PC-3 (cell line): ENCODE data around the gene TTC7B.

Experiments used
- EZH2 ChIP-seq: fragments of 300-600 bp; sonication (generic); IDR thresholded peaks from one replicate; pipeline ENCODE4 v1.6.1; 2017; ENCODE audit warnings: antibody characterized with exemption, mild to moderate bottlenecking, low read length; ENCODE audit not compliant: unreplicated experiment
- EZH2phosphoT487 ChIP-seq: fragments of 300-600 bp; sonication (generic); IDR thresholded peaks from 2 replicates; pipeline ENCODE4 v1.6.1; 2018; ENCODE audit warnings: mild to moderate bottlenecking, antibody characterized with exemption, low read length, borderline replicate concordance
- TF ChIP-seq, protein P1 (sequence below): fragments of 300-600 bp; sonication (generic); conservative IDR thresholded peaks from 2 replicates; pipeline ENCODE4 v1.5.1; 2017; ENCODE audit warnings: antibody characterized with exemption, low read depth, mild to moderate bottlenecking, low read length

DNA sequence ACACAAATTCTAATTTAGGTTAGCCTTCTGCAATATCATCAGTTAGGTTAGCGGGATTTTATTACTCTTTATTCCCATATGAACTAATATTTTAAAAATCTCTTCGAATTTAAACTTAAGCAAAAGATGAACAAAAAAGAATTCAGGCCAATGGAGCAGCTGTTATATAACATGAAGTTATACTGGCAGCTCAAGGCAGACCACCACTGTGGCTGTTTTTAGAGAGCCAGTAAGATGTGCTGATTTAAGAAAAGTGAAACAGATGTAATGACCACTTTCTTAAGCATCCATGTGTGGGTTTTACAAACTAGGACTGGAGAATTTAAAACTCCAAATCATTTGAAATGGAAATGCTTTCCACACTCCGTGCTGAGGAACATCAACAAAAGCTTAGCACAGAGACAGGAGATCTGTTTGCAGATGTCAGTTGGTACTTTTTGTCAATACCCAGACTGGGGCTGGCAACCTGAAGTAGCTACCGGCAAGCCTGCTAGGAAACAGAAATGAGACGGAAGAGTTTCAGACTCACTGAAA is 164.9 kb downstream of the TTC7B start:
- TF ChIP-seq, protein P1, sequence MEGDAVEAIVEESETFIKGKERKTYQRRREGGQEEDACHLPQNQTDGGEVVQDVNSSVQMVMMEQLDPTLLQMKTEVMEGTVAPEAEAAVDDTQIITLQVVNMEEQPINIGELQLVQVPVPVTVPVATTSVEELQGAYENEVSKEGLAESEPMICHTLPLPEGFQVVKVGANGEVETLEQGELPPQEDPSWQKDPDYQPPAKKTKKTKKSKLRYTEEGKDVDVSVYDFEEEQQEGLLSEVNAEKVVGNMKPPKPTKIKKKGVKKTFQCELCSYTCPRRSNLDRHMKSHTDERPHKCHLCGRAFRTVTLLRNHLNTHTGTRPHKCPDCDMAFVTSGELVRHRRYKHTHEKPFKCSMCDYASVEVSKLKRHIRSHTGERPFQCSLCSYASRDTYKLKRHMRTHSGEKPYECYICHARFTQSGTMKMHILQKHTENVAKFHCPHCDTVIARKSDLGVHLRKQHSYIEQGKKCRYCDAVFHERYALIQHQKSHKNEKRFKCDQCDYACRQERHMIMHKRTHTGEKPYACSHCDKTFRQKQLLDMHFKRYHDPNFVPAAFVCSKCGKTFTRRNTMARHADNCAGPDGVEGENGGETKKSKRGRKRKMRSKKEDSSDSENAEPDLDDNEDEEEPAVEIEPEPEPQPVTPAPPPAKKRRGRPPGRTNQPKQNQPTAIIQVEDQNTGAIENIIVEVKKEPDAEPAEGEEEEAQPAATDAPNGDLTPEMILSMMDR: no peak
- no peak for TF ChIP-seq EZH2
- TF ChIP-seq EZH2phosphoT487: no peak
